Glomerular endothelial cell (primary cell): ENCODE measurements around the gene RBFOX2. TPM values are rescaled to one million over a fixed set of nuclear protein-coding genes. Genes with fewer than 3 reads are reported as not detected.
A peak's percentile ranks its signal among the peaks of the same experiment; 100 is the strongest.
"Not testable (repeated sequence)": the region's sequence is repeated elsewhere in the genome, so short reads cannot be mapped to it uniquely, and the experiment has no call there.

Source experiments
- DNase-seq: peaks from one replicate; pipeline ENCODE4 v3.0.0-alpha.2; 2011; ENCODE audit warnings: low read depth, low spot score; ENCODE audit errors: extremely low read depth
- total RNA-seq: library from RNA; depleted of rRNA; stranded (reverse); fragments of >200 nt; gene quantifications from 2 replicates; pipeline ENCODE4 v1.2.3, GENCODE V29; 2015

The RBFOX2 gene
- total RNA-seq, 1 donor from 2014 or later, result 121 TPM

- no peak for DNase-seq
These were observed 189.6 kb downstream of the RBFOX2 start for GRCh38 chr22:35838855-35839576.

GRCh38 chr22:35837101-35837727, 191.4 kb downstream of the RBFOX2 start:
- peak; percentile 29 for DNase-seq

- peak; percentile 33 for DNase-seq
These were observed 192.5 kb downstream of the RBFOX2 start for GRCh38 chr22:35835998-35836691.

- no peak for DNase-seq
These were observed 193.2 kb downstream of the RBFOX2 start for GRCh38 chr22:35835267-35835997.

GRCh38 chr22:35834061-35834460, 194.6 kb downstream of the RBFOX2 start:
- DNase-seq, result no peak

GRCh38 chr22:35830305-35830704, 198.3 kb downstream of the RBFOX2 start:
- no peak for DNase-seq

- DNase-seq, result no peak
These were observed 204.4 kb downstream of the RBFOX2 start for GRCh38 chr22:35824256-35824655.

- DNase-seq, result no peak
These were observed 207.0 kb downstream of the RBFOX2 start for GRCh38 chr22:35821654-35822053.

- no peak for DNase-seq
These were observed 209.2 kb downstream of the RBFOX2 start for GRCh38 chr22:35819421-35819820.

- DNase-seq, result no peak
These were observed 209.7 kb downstream of the RBFOX2 start for GRCh38 chr22:35818897-35819296.

- no peak for DNase-seq
These were observed 216.0 kb downstream of the RBFOX2 start for GRCh38 chr22:35812600-35812999.

- no peak for DNase-seq
These were observed 217.0 kb downstream of the RBFOX2 start for GRCh38 chr22:35811670-35812069.

- no peak for DNase-seq
These were observed 218.8 kb downstream of the RBFOX2 start for GRCh38 chr22:35809816-35810215.

- no peak for DNase-seq
These were observed 220.2 kb downstream of the RBFOX2 start for GRCh38 chr22:35808377-35808776.

GRCh38 chr22:35806668-35807067, 222.0 kb downstream of the RBFOX2 start:
- not testable (repeated sequence) for DNase-seq

GRCh38 chr22:35805466-35805865, 223.2 kb downstream of the RBFOX2 start:
- no peak for DNase-seq

- no peak for DNase-seq
These were observed 224.2 kb downstream of the RBFOX2 start for GRCh38 chr22:35804421-35804820.

GRCh38 chr22:35802885-35803284, 225.7 kb downstream of the RBFOX2 start:
- DNase-seq, result no peak

- DNase-seq, result not testable (repeated sequence)
These were observed 227.3 kb downstream of the RBFOX2 start for GRCh38 chr22:35801301-35801700.

GRCh38 chr22:35799150-35799549, 229.5 kb downstream of the RBFOX2 start:
- DNase-seq, result no peak

- no peak for DNase-seq
These were observed 231.2 kb downstream of the RBFOX2 start for GRCh38 chr22:35797411-35797810.
